CD4-positive, alpha-beta T cell (primary cell): ENCODE measurements around the gene SHH. TPM values are rescaled to one million over a fixed set of nuclear protein-coding genes. Genes with fewer than 3 reads are reported as not detected.

Experiments
- ATAC-seq: fragments of 200-7000 bp; cut with Tn5 transposase; one replicate; pipeline ENCODE4 v1.10.0; 2022; ENCODE audit warnings: mild to moderate bottlenecking; ENCODE audit not compliant: poor library complexity
- CTCF ChIA-PET: fragments of 350-600 bp; sonication (Branson Sonifier 250); formaldehyde crosslinking; loops from one replicate; lab custom pipeline; 2021; ENCODE audit warnings: antibody characterized with exemption, inconsistent platforms; lab: Charles Lee
- POLR2A ChIA-PET: fragments of 350-600 bp; sonication (Branson Sonifier 250); formaldehyde crosslinking; loops from one replicate; lab custom pipeline; 2021; ENCODE audit warnings: antibody characterized with exemption, inconsistent platforms; lab: Charles Lee
- DNase-seq, 14 experiments: peaks; one replicate each; pipeline ENCODE4 v3.0.0-alpha.2; 2013 to 2020; ENCODE audit warnings: mixed read lengths in 2 of 14
- H3K27ac ChIP-seq, 2 donors: one replicate each; pipeline versions ENCODE4 v1.5.1 to v1.7.0; 2013; ENCODE audit warnings: low read length in 2 of 2, low read depth in 1 of 2, mild to moderate bottlenecking in 1 of 2
- H3K27me3 ChIP-seq, 2 experiments: 1 replicate in 1 of 2; 2 replicates in 1 of 2; pipeline versions ENCODE4 v1.6.1 to v1.7.0; 2013; ENCODE audit warnings: low read length in 2 of 2, control low read depth in 1 of 2, mild to moderate bottlenecking in 1 of 2, moderate library complexity in 1 of 2; ENCODE audit not compliant: insufficient read depth in 2 of 2, control insufficient read depth in 1 of 2
- H3K36me3 ChIP-seq: one replicate; pipeline ENCODE4 v1.6.1; 2013; ENCODE audit warnings: low read length, control low read depth; ENCODE audit not compliant: insufficient read depth
- H3K4me1 ChIP-seq: one replicate; pipeline ENCODE4 v1.6.1; 2013; ENCODE audit warnings: low read length, control low read depth; ENCODE audit not compliant: insufficient read depth
- H3K4me3 ChIP-seq: one replicate; pipeline ENCODE4 v1.5.1; 2013; ENCODE audit warnings: mild to moderate bottlenecking, low read length, moderate library complexity
- H3K9me3 ChIP-seq, 2 experiments: 1 replicate in 1 of 2; 2 replicates in 1 of 2; pipeline versions ENCODE4 v1.6.1 to v1.7.0; 2013; ENCODE audit warnings: low read length in 2 of 2, mild to moderate bottlenecking in 2 of 2, control low read depth in 1 of 2, moderate library complexity in 1 of 2; ENCODE audit not compliant: control insufficient read depth in 1 of 2, insufficient read depth in 1 of 2
- H3K27ac Mint-ChIP-seq: one replicate; pipeline ENCODE4 v1.8.0; 2020; ENCODE audit warnings: mixed read lengths
- H3K27me3 Mint-ChIP-seq: one replicate; pipeline ENCODE4 v1.8.0; 2021; ENCODE audit warnings: mixed read lengths
- H3K36me3 Mint-ChIP-seq: one replicate; pipeline ENCODE4 v1.8.0; 2021; ENCODE audit warnings: low read depth, mixed read lengths
- H3K4me1 Mint-ChIP-seq: one replicate; pipeline ENCODE4 v1.8.0; 2021; ENCODE audit warnings: low read depth, mixed read lengths
- H3K4me3 Mint-ChIP-seq: one replicate; pipeline ENCODE4 v1.8.0; 2020; ENCODE audit warnings: mild to moderate bottlenecking, mixed read lengths
- H3K9me3 Mint-ChIP-seq: one replicate; pipeline ENCODE4 v1.8.0; 2020; ENCODE audit warnings: mixed read lengths
- CTCF ChIP-seq: fragments of 200-600 bp; IDR thresholded peaks from one replicate; pipeline ENCODE4 v1.8.0; 2022; ENCODE audit warnings: antibody characterized with exemption, mild to moderate bottlenecking
- intact Hi-C, 2 experiments: fragments of 100-400 bp; cut with DNase I in 1 of 2; cut with micrococcal nuclease in 1 of 2; formaldehyde crosslinking; loops; one replicate each; pipeline versions ENCODE4 v1.15.1 to v1.9.0; 2023 to 2025; cut with DNase I, micrococcal nuclease
- total RNA-seq, 174 experiments: library from RNA in 2 of 174; stranded (reverse) in 2 of 174; gene quantifications; one replicate each; pipeline ENCODE4 v1.2.3 and lab custom pipeline; 2021 to 2026

Gene SHH
- total RNA-seq, 2 experiments from 2014 or later = not detected

GRCh38 chr7:155775691-155776090, 36.6 kb downstream of the SHH start:
- Mint-ChIP-seq H3K27ac (no peak overlapping the region), H3K4me3 (no peak overlapping the region), H3K36me3 (peaks cover 94% of the 10 kb centered on the region), H3K9me3 (no peaks in the 10 kb centered on the region), H3K27me3 (no peaks in the 10 kb centered on the region), H3K4me1 (no peaks in the 10 kb centered on the region)
- H3K9me3 ChIP-seq = no peaks in the 10 kb centered on the region
- ATAC-seq (no peak), DNase-seq (no peak)
- H3K27me3 ChIP-seq = no peaks in the 10 kb centered on the region
- CTCF ChIA-PET = no interaction called here
- TF ChIP-seq CTCF = no peak
- H3K36me3 ChIP-seq = peaks cover 93% of the 10 kb centered on the region
- POLR2A ChIA-PET = no interaction called here
- H3K4me3 ChIP-seq = no peak overlapping the region
- no peaks in the 10 kb centered on the region for H3K4me1 ChIP-seq
- no peak overlapping the region for H3K27ac ChIP-seq
- intact Hi-C loops = no loop called here

- TF ChIP-seq CTCF = no peak
- H3K27me3 Mint-ChIP-seq = no peaks in the 10 kb centered on the region
Observed at GRCh38 chr7:155774947-155775346, 37.3 kb downstream of the SHH start.

GRCh38 chr7:155773531-155773930, 38.7 kb downstream of the SHH start:
- H3K27ac ChIP-seq = no peak overlapping the region
- ATAC-seq (no peak), DNase-seq (no peak)
- ChIA-PET POLR2A (no interaction called here), CTCF (interaction anchor here (0.7 kb wide), 1 partner anchor 45 kb away, joined by 3 read pairs; no protein-coding TSS in a partner anchor)
- intact Hi-C loops = no loop called here
- no peak for TF ChIP-seq CTCF
- H3K4me3 ChIP-seq = no peak overlapping the region
- Mint-ChIP-seq H3K4me3 (no peak overlapping the region), H3K36me3 (peaks cover 96% of the 10 kb centered on the region), H3K27ac (no peak overlapping the region), H3K9me3 (no peaks in the 10 kb centered on the region), H3K4me1 (no peaks in the 10 kb centered on the region), H3K27me3 (no peaks in the 10 kb centered on the region)
- H3K36me3 ChIP-seq = peaks cover 93% of the 10 kb centered on the region
- H3K4me1 ChIP-seq = no peaks in the 10 kb centered on the region
- H3K9me3 ChIP-seq = no peaks in the 10 kb centered on the region
- H3K27me3 ChIP-seq = no peaks in the 10 kb centered on the region

More at GRCh38 chr7:155774947-155775346, 37.3 kb downstream of the SHH start:
- POLR2A ChIA-PET = no interaction called here
- intact Hi-C loops = no loop called here
- Mint-ChIP-seq H3K4me3 (no peak overlapping the region), H3K9me3 (no peaks in the 10 kb centered on the region), H3K27ac (no peak overlapping the region), H3K4me1 (no peaks in the 10 kb centered on the region), H3K36me3 (peaks cover 94% of the 10 kb centered on the region)
- Histone ChIP-seq H3K4me3 (no peak overlapping the region), H3K9me3 (no peaks in the 10 kb centered on the region), H3K27me3 (no peaks in the 10 kb centered on the region), H3K27ac (no peak overlapping the region), H3K36me3 (peaks cover 93% of the 10 kb centered on the region), H3K4me1 (no peaks in the 10 kb centered on the region)
- DNase-seq (no peak), ATAC-seq (no peak)
- CTCF ChIA-PET = no interaction called here
